M059J (cell line): ENCODE measurements around the gene DEPDC4. TPM values are rescaled to one million over a fixed set of nuclear protein-coding genes. Genes with fewer than 3 reads are reported as not detected.

Experiments used
- DNase-seq: peaks from one replicate; pipeline ENCODE4 v3.0.0-alpha.2; 2012; ENCODE audit warnings: low read depth
- total RNA-seq: library from RNA; depleted of rRNA; stranded (reverse); fragments of >200 nt; shearing (Covaris generic); gene quantifications from 2 replicates; pipeline ENCODE4 v1.2.3, GENCODE V29; 2014; rRNA removed

The DEPDC4 gene
- total RNA-seq, 1 experiment from 2014 or later, result 2.1 TPM

- DNase-seq, result no peak
These were observed 52.4 kb downstream of the DEPDC4 start for GRCh38 chr12:100214518-100214917.

- no peak for DNase-seq
These were observed 53.6 kb downstream of the DEPDC4 start for GRCh38 chr12:100213016-100213891.

- no peak for DNase-seq
These were observed 55.2 kb downstream of the DEPDC4 start for GRCh38 chr12:100211698-100212097.

GRCh38 chr12:100208834-100209233, 58.0 kb downstream of the DEPDC4 start:
- no peak for DNase-seq

- DNase-seq, result no peak
These were observed 59.6 kb downstream of the DEPDC4 start for GRCh38 chr12:100207311-100207710.

GRCh38 chr12:100201604-100202423, 65.1 kb downstream of the DEPDC4 start:
- DNase-seq, result no peak

GRCh38 chr12:100200463-100201181, 66.3 kb downstream of the DEPDC4 start, which contains the start of gene ACTR6:
Gene ACTR6, plus strand, starts transcription at chr12:100200815. Its CDS starts 37 bp downstream, at chr12:100200852.
- peak; percentile 94 for DNase-seq

- DNase-seq, result peak; percentile 66
These were observed 67.3 kb downstream of the DEPDC4 start for GRCh38 chr12:100199347-100200149.

GRCh38 chr12:100199023-100199346, 67.9 kb downstream of the DEPDC4 start:
- no peak for DNase-seq

- DNase-seq, result no peak
These were observed 69.4 kb downstream of the DEPDC4 start for GRCh38 chr12:100197486-100197885.

GRCh38 chr12:100193085-100193484, 73.8 kb downstream of the DEPDC4 start:
- no peak for DNase-seq

Other genes starting within 250 kb of the DEPDC4 start
- gene BLTP3B, start 124.2 kb downstream of the DEPDC4 start, total RNA-seq, result 18.5 and 25.1 TPM in 2 replicates
- gene ACTR6, start 66.3 kb downstream of the DEPDC4 start, total RNA-seq, result 24.1 and 28.3 TPM in 2 replicates
- gene SCYL2, start 98 bp upstream of the DEPDC4 start, total RNA-seq, result 33.8 and 50.9 TPM in 2 replicates
- not detected in 2 replicates for gene SLC17A8, start 90.0 kb upstream of the DEPDC4 start, total RNA-seq
- gene NR1H4, start 206.8 kb upstream of the DEPDC4 start, total RNA-seq, result 0.10 and 0.20 TPM in 2 replicates